GM21576 (cell line): ENCODE results near the gene CGB2.
"Not testable (repeated sequence)": the region's sequence is repeated elsewhere in the genome, so short reads cannot be mapped to it uniquely, and the experiment has no call there.

Experiments
- ATAC-seq: cut with Tn5 transposase; IDR thresholded peaks from one replicate; pipeline ENCODE4 v1.9.1; 2021; ENCODE audit warnings: mild to moderate bottlenecking, moderate library complexity; ENCODE audit not compliant: unreplicated experiment

Gene CGB2

GRCh38 chr19:49031642-49032301 lies at the start of gene CGB2:
TSS of gene CGB2 (plus strand) at chr19:49031890. CDS start at chr19:49032096, 206 bp downstream.
- ATAC-seq: not testable (repeated sequence)

GRCh38 chr19:48982280-48982679 lies 49.4 kb upstream of the CGB2 start:
- no peak for ATAC-seq

- ATAC-seq: no peak
Measured at GRCh38 chr19:48985711-48986110, 46.0 kb upstream of the CGB2 start.

GRCh38 chr19:48986211-48986610 lies 45.5 kb upstream of the CGB2 start:
- no peak for ATAC-seq

GRCh38 chr19:48987323-48987722 lies 44.4 kb upstream of the CGB2 start:
- no peak for ATAC-seq

GRCh38 chr19:48988286-48988685 lies 43.4 kb upstream of the CGB2 start:
- ATAC-seq: no peak

- ATAC-seq: no peak
Measured at GRCh38 chr19:48988860-48989259, 42.8 kb upstream of the CGB2 start.

GRCh38 chr19:48989701-48990291 lies 41.9 kb upstream of the CGB2 start:
- ATAC-seq: no peak

GRCh38 chr19:48990400-48990799 lies 41.3 kb upstream of the CGB2 start:
- ATAC-seq: no peak

- no peak for ATAC-seq
Measured at GRCh38 chr19:48991011-48991609, 40.6 kb upstream of the CGB2 start.

- no peak for ATAC-seq
Measured at GRCh38 chr19:48991873-48992580, 39.7 kb upstream of the CGB2 start.

- ATAC-seq: peak; percentile 6
Measured at GRCh38 chr19:48992581-48993174, 39.0 kb upstream of the CGB2 start.

- peak; percentile 87 for ATAC-seq
Measured at GRCh38 chr19:48993175-48994034, 38.3 kb upstream of the CGB2 start, which contains the start of the genes GYS1 and RUVBL2. TSS of gene GYS1 (minus strand) at chr19:48993309. CDS start at chr19:48993112, 197 bp downstream. TSS of gene RUVBL2 (plus strand) at chr19:48993887. CDS start at chr19:48993912, 25 bp downstream.

- no peak for ATAC-seq
Measured at GRCh38 chr19:48994035-48994386, 37.7 kb upstream of the CGB2 start.

- no peak for ATAC-seq
Measured at GRCh38 chr19:48997972-48998371, 33.7 kb upstream of the CGB2 start.

GRCh38 chr19:48999481-49000325 lies 32.0 kb upstream of the CGB2 start:
- ATAC-seq: no peak

- no peak for ATAC-seq
Measured at GRCh38 chr19:49004133-49004532, 27.6 kb upstream of the CGB2 start.

- ATAC-seq: no peak
Measured at GRCh38 chr19:49004964-49005614, 26.6 kb upstream of the CGB2 start.

GRCh38 chr19:49006905-49007304 lies 24.8 kb upstream of the CGB2 start:
- no peak for ATAC-seq
